Neural cell (in vitro differentiated cells): ENCODE data around the gene NLRP12.

Source experiments
- CTCF ChIP-seq: fragments of 450-650 bp; IDR thresholded peaks from 2 replicates; pipeline ENCODE4 v1.5.1; 2014; ENCODE audit warnings: antibody characterized with exemption, mild to moderate bottlenecking, moderate library complexity; ENCODE audit not compliant: poor library complexity, severe bottlenecking
- EP300 ChIP-seq: fragments of 450-650 bp; conservative IDR thresholded peaks from 2 replicates; pipeline ENCODE4 v1.6.1; 2014; ENCODE audit warnings: antibody characterized with exemption, mild to moderate bottlenecking, moderate library complexity; ENCODE audit not compliant: poor library complexity, severe bottlenecking
- RAD21 ChIP-seq: fragments of 450-650 bp; conservative IDR thresholded peaks from 2 replicates; pipeline ENCODE4 v1.6.1; 2014; ENCODE audit warnings: antibody characterized with exemption, mild to moderate bottlenecking, moderate library complexity
- SMC3 ChIP-seq: fragments of 450-650 bp; conservative IDR thresholded peaks from 2 replicates; pipeline ENCODE4 v1.6.1; 2014; ENCODE audit warnings: antibody characterized with exemption, mild to moderate bottlenecking, moderate library complexity; ENCODE audit not compliant: poor library complexity
- TAF1 ChIP-seq: IDR thresholded peaks from 2 replicates; pipeline ENCODE4 v1.6.1; 2012; ENCODE audit warnings: low read depth

DNA sequence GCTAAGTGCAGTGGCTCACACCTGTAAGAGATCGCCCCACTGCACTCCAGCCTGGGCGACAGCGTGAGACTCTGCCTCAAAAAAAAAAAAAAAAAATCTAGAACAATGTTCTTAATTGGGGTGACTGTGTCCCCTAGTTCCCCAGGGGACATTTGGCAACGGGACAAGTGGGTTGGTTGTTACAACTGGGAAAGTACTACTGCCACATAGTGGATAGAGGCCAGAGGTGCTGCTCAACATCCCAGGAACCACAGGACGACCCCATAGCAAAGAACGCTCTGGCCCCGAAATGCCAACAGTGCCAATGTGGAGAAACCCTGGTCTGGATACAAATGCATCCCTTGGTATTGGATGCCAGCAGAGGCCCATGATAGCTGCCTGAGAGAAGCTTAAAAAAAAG lies 11.8 kb downstream of the NLRP12 start:
- TF ChIP-seq EP300 (no peak), CTCF (no peak), TAF1 (no peak), SMC3 (no peak), RAD21 (no peak)
